HG03064 (cell line): ENCODE results near the gene FIG4.
"Not testable (repeated sequence)": the region's sequence is repeated elsewhere in the genome, so short reads cannot be mapped to it uniquely, and the experiment has no call there.

Experiments
- ATAC-seq: cut with Tn5 transposase; IDR thresholded peaks from one replicate; pipeline ENCODE4 v1.9.1; 2021; ENCODE audit warnings: low read depth; ENCODE audit not compliant: unreplicated experiment

The FIG4 gene

GRCh38 chr6:109690737-109691621, at the start of gene FIG4, which contains the start of gene AK9:
Gene FIG4 (plus strand): TSS chr6:109691296. CDS start chr6:109691436, 140 bp downstream.
Gene AK9 (minus strand): TSS chr6:109691202. CDS start chr6:109675745, 15,457 bp downstream.
- ATAC-seq = peak; percentile 99

GRCh38 chr6:109644131-109644530, 47.0 kb upstream of the FIG4 start:
- no peak for ATAC-seq

- no peak for ATAC-seq
These were observed 37.8 kb upstream of the FIG4 start for GRCh38 chr6:109653264-109653663.

- ATAC-seq = no peak
These were observed 35.3 kb upstream of the FIG4 start for GRCh38 chr6:109655761-109656262.

- ATAC-seq = no peak
These were observed 30.4 kb upstream of the FIG4 start for GRCh38 chr6:109660526-109661320.

GRCh38 chr6:109662192-109662591, 28.9 kb upstream of the FIG4 start:
- ATAC-seq = no peak

GRCh38 chr6:109669811-109670210, 21.3 kb upstream of the FIG4 start:
- ATAC-seq = no peak

GRCh38 chr6:109671733-109672132, 19.4 kb upstream of the FIG4 start:
- ATAC-seq = no peak

- ATAC-seq = no peak
These were observed 18.9 kb upstream of the FIG4 start for GRCh38 chr6:109672175-109672574.

- no peak for ATAC-seq
These were observed 18.3 kb upstream of the FIG4 start for GRCh38 chr6:109672839-109673238.

- no peak for ATAC-seq
These were observed 14.4 kb upstream of the FIG4 start for GRCh38 chr6:109676724-109677123.

GRCh38 chr6:109678240-109678639, 12.9 kb upstream of the FIG4 start:
- ATAC-seq = no peak

GRCh38 chr6:109678661-109679505, 12.2 kb upstream of the FIG4 start:
- ATAC-seq = not testable (repeated sequence)

GRCh38 chr6:109686566-109687265, 4.4 kb upstream of the FIG4 start:
- no peak for ATAC-seq

GRCh38 chr6:109687271-109687761, 3.8 kb upstream of the FIG4 start:
- ATAC-seq = no peak

GRCh38 chr6:109690373-109690736, 741 bp upstream of the FIG4 start:
- peak; percentile 35 for ATAC-seq

GRCh38 chr6:109693111-109693510, 2.0 kb downstream of the FIG4 start:
- peak; percentile 33 for ATAC-seq

- ATAC-seq = no peak
These were observed 4.4 kb downstream of the FIG4 start for GRCh38 chr6:109695468-109695867.

GRCh38 chr6:109696355-109696754, 5.3 kb downstream of the FIG4 start:
- ATAC-seq = no peak

- no peak for ATAC-seq
These were observed 10.1 kb downstream of the FIG4 start for GRCh38 chr6:109701221-109701620.
